ENCODE measurements around the gene CALR3. TPM values are rescaled to one million over a fixed set of nuclear protein-coding genes. Genes with fewer than 3 reads are reported as not detected.

Gene CALR3
- total RNA-seq, 1 donor from 2014 or later = not detected

DNA sequence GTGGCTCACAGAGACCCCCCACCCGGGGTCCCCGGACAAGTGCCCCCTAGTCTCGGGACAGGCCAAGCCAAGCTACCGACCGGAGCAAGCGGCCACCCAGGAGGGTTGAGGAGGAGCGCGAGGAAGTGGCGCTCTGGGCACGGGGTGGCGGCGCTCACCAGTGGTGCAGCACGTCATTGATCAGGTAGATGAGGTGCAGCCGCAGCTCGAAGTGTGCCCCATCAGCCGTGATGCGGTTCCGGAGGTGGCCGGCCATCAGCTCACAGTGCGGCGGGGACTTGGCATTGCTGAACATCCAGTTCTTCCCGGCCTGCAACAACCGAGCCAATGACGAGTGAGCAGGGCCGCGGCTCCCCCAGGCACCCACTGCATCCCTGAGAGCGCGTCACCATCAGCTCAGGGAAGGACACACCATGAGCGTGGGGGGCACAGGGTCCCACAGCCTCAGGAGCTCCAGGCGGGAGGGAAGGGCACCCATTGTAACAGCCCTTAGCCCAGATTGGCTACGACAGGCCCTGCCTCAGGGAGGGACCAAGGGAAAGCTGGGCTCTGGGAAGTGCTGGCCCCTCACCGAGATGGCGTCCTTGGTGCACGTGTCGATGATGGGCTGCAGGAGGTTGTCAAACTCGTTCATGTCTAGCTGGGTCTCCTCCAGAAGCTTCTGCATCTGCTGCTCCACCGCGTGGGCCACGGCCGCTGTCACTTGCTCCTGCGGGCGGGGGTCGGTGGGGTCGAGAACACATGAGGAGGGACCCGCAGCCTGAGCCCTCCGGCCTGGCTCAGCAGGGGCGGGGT, 36.7 kb upstream of the CALR3 start:
- H3K9me3 Mint-ChIP-seq (ENCODE audit: low read depth) = no peaks in the 10 kb centered on the region
- TF ChIP-seq, protein P1, sequence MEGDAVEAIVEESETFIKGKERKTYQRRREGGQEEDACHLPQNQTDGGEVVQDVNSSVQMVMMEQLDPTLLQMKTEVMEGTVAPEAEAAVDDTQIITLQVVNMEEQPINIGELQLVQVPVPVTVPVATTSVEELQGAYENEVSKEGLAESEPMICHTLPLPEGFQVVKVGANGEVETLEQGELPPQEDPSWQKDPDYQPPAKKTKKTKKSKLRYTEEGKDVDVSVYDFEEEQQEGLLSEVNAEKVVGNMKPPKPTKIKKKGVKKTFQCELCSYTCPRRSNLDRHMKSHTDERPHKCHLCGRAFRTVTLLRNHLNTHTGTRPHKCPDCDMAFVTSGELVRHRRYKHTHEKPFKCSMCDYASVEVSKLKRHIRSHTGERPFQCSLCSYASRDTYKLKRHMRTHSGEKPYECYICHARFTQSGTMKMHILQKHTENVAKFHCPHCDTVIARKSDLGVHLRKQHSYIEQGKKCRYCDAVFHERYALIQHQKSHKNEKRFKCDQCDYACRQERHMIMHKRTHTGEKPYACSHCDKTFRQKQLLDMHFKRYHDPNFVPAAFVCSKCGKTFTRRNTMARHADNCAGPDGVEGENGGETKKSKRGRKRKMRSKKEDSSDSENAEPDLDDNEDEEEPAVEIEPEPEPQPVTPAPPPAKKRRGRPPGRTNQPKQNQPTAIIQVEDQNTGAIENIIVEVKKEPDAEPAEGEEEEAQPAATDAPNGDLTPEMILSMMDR (IDR thresholded peaks at IDR 0.05) = no peak
- no peak overlapping the region for H3K4me3 Mint-ChIP-seq (ENCODE audit: unreplicated experiment)
- H3K27me3 Mint-ChIP-seq (ENCODE audit: low read depth) = no peaks in the 10 kb centered on the region
- H3K27ac Mint-ChIP-seq (ENCODE audit: unreplicated experiment) = no peak overlapping the region
- no peak for DNase-seq (ENCODE audit: low spot score)
- no peaks in the 10 kb centered on the region for H3K4me1 Mint-ChIP-seq (ENCODE audit: low read depth)
- H3K36me3 Mint-ChIP-seq (ENCODE audit: low read depth) = peaks cover 19% of the 10 kb centered on the region

DNA sequence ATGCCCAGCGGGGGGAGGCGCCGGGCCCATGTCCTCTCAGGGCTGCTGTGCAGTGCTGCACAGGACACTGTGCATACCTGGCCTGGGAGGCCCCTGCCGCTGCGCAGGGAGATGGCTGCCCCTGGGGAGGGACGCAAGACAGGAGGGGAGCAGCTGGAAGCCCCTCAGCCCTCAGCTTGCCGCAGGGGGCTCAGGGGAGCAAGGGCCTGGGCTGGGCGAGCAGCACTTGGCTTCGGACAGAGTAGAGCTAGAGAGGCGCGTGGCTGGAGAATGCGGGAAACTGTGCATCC, 35.4 kb upstream of the CALR3 start:
- H3K27me3 Mint-ChIP-seq (ENCODE audit: low read depth) = no peaks in the 10 kb centered on the region
- H3K4me3 Mint-ChIP-seq (ENCODE audit: unreplicated experiment) = no peak overlapping the region
- H3K4me1 Mint-ChIP-seq (ENCODE audit: low read depth) = no peaks in the 10 kb centered on the region
- no peak overlapping the region for H3K27ac Mint-ChIP-seq (ENCODE audit: unreplicated experiment)
- no peaks in the 10 kb centered on the region for H3K9me3 Mint-ChIP-seq (ENCODE audit: low read depth)
- TF ChIP-seq, protein P1 (IDR thresholded peaks at IDR 0.05) = no peak
- DNase-seq (ENCODE audit: low spot score) = no peak
- peaks cover 22% of the 10 kb centered on the region for H3K36me3 Mint-ChIP-seq (ENCODE audit: low read depth)

DNA sequence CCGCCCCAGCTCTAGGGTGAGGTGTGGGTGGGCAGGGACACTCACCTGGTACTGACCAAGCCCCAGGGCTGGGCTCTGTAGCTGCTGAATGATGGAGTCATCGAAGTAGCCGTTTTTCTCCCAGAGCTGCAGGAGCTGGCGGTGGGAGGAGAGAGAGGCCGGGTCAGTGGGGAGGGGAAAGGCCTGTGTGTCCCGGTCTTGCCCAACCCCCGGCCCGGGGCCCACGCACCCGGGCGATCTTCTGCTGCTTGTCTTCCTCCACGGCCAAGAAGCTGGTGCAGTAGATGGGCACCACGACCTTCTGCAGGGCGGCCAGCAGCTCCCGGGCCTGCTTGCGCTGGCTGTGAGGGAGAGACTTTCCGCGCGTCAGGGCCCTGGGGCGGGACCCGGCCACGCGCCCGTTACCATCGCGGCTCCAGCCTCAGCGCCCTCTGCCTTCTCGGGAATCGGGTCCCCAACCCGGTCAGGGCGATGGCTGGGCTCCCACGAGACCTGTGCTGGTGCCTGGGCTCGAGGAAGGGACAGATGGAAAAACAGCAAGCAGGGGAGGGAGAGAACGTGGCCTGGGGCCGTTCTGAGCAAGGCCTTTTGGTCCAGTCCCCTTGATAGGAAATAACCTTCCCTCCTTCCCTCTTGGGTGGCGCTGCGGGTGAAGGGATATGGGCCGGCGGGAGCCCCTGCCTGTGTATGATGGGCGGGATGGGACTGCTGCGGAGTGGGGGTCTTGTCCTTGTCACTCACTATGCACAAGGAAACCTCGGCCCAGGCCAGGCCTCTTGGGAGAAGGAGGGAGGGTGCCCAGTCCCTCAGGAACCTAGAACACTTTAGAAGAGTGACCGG, 34.8 kb upstream of the CALR3 start:
- Mint-ChIP-seq H3K9me3 (ENCODE audit: low read depth) (no peaks in the 10 kb centered on the region), H3K4me1 (ENCODE audit: low read depth) (no peaks in the 10 kb centered on the region), H3K36me3 (ENCODE audit: low read depth) (peaks cover 22% of the 10 kb centered on the region), H3K27me3 (ENCODE audit: low read depth) (no peaks in the 10 kb centered on the region), H3K4me3 (ENCODE audit: unreplicated experiment) (no peak overlapping the region), H3K27ac (ENCODE audit: unreplicated experiment) (no peak overlapping the region)
- no peak for DNase-seq (ENCODE audit: low spot score)
- TF ChIP-seq, protein P1 (IDR thresholded peaks at IDR 0.05) = no peak

DNA sequence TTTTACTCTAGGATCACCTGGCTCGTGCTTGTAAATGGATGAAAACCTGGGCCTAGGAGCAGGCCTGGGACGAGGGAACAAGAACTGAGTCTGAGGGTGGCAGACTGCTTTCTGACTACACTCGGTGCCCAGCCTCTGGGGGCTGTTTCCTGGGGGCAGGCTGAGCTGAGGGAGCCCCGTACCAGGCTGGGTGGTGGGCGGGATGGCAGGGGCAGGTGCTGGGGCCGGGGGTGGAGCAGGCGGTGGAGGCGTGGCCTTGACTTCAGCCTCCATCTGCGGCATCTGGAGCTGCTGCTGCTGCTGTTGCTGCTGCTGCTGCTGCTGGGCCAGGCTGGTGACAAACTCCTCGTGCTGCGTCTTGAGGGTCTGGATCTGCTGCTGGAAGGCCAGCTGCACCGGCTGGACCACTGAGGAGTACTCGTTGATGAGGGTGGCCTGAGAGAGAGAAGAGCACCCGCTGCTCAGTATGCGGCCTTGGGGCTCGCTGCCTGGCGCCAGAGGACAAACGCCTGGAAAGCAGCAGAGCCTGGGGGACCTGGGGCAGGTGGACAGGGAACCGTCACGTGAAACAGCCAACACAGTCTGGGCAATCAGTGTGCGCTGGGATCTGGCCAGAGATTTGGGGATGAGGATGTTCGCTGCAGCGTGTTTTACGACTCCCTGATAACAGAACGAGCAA, 33.6 kb upstream of the CALR3 start:
- DNase-seq (ENCODE audit: low spot score) = no peak
- H3K27ac Mint-ChIP-seq (ENCODE audit: unreplicated experiment) = no peak overlapping the region
- H3K4me1 Mint-ChIP-seq (ENCODE audit: low read depth) = no peaks in the 10 kb centered on the region
- TF ChIP-seq, protein P1 (IDR thresholded peaks at IDR 0.05) = no peak
- H3K27me3 Mint-ChIP-seq (ENCODE audit: low read depth) = no peaks in the 10 kb centered on the region
- H3K36me3 Mint-ChIP-seq (ENCODE audit: low read depth) = peaks cover 22% of the 10 kb centered on the region
- no peaks in the 10 kb centered on the region for H3K9me3 Mint-ChIP-seq (ENCODE audit: low read depth)
- H3K4me3 Mint-ChIP-seq (ENCODE audit: unreplicated experiment) = no peak overlapping the region

DNA sequence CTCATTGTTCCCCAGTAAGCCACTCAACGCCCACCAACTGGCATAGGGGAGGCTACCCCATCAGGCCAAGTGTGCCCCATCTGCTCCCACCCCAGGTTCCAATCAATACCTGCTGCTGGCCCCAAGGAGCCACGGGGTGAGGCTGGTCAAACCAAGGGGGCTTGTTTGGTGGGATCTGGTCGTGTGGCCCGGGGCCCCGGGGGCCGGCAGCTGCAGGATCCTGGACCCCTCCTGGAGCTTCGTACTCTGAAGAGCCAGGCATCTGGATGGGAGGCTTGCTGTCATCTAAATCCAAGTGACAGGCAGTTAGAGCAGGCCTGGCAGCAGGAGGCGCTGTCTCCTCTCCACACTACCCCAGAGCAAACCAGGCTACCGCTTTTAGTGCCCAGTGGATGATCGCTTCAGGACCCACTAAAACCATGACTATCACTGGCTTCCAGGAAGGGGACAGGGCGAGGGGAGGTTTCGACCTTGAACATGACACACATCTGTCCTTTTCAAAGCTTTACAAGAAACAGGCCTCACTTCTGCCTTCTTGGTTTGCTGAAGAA, 32.1 kb upstream of the CALR3 start:
- TF ChIP-seq, protein P1 (IDR thresholded peaks at IDR 0.05) = peak; percentile 66
- H3K36me3 Mint-ChIP-seq (ENCODE audit: low read depth) = peaks cover 21% of the 10 kb centered on the region
- H3K9me3 Mint-ChIP-seq (ENCODE audit: low read depth) = no peaks in the 10 kb centered on the region
- H3K4me1 Mint-ChIP-seq (ENCODE audit: low read depth) = no peaks in the 10 kb centered on the region
- no peak overlapping the region for H3K27ac Mint-ChIP-seq (ENCODE audit: unreplicated experiment)
- DNase-seq (ENCODE audit: low spot score) = no peak
- no peak overlapping the region for H3K4me3 Mint-ChIP-seq (ENCODE audit: unreplicated experiment)
- H3K27me3 Mint-ChIP-seq (ENCODE audit: low read depth) = no peaks in the 10 kb centered on the region
